Stimulated activated CD8-positive, alpha-beta memory T cell treated with anti-CD3 and anti-CD28 coated beads, Interleukin-4, amount 100 ng/mL, for 4 hours (primary cell): Measurements from ENCODE around the gene TSPOAP1.

Source experiments
- DNase-seq, 2 donors: peaks; one replicate each; pipeline ENCODE4 v3.0.0-alpha.2; 2020; ENCODE audit warnings: low read depth in 2 of 2, low spot score in 1 of 2

The TSPOAP1 gene

GRCh38 chr17:58317421-58318064, 11.1 kb downstream of the TSPOAP1 start:
- DNase-seq = peak; percentile 49 to 60

GRCh38 chr17:58316260-58316960, 12.2 kb downstream of the TSPOAP1 start:
- no peak for DNase-seq

GRCh38 chr17:58315750-58316149, 12.8 kb downstream of the TSPOAP1 start:
- no peak for DNase-seq

- DNase-seq = no peak
Measured at GRCh38 chr17:58315281-58315711, 13.3 kb downstream of the TSPOAP1 start.

- DNase-seq = no peak
Measured at GRCh38 chr17:58314706-58315015, 13.9 kb downstream of the TSPOAP1 start.

GRCh38 chr17:58313815-58314705, 14.5 kb downstream of the TSPOAP1 start:
- no peak for DNase-seq

- no peak for DNase-seq
Measured at GRCh38 chr17:58312829-58313228, 15.8 kb downstream of the TSPOAP1 start.

- no peak for DNase-seq
Measured at GRCh38 chr17:58312021-58312630, 16.5 kb downstream of the TSPOAP1 start.

- DNase-seq = no peak
Measured at GRCh38 chr17:58311429-58311894, 17.1 kb downstream of the TSPOAP1 start.

GRCh38 chr17:58310511-58311428, 17.8 kb downstream of the TSPOAP1 start:
- DNase-seq = no peak

GRCh38 chr17:58309918-58310259, 18.7 kb downstream of the TSPOAP1 start:
- no peak for DNase-seq

GRCh38 chr17:58308985-58309917, 19.3 kb downstream of the TSPOAP1 start:
- no peak for DNase-seq

- DNase-seq = no peak
Measured at GRCh38 chr17:58308173-58308984, 20.2 kb downstream of the TSPOAP1 start.

GRCh38 chr17:58307468-58308172, 21.0 kb downstream of the TSPOAP1 start:
- DNase-seq = no peak

- no peak for DNase-seq
Measured at GRCh38 chr17:58306131-58306951, 22.3 kb downstream of the TSPOAP1 start.

GRCh38 chr17:58305626-58306025, 23.0 kb downstream of the TSPOAP1 start:
- DNase-seq = no peak
